ENCODE measurements around the gene SSBP4. TPM values are rescaled to one million over a fixed set of nuclear protein-coding genes. Genes with fewer than 3 reads are reported as not detected.

SSBP4 gene
- polyA plus RNA-seq, 1 of the 3 experiments (the other 2 are of a cell fraction): 24.9 TPM

- TF ChIP-seq POLR2AphosphoS5 (IDR thresholded peaks at IDR 0.05; ENCODE audit: low read depth, low read length) (peak; percentile 13; the same call in 1 of the 2 replicates), FOSL2 (IDR thresholded peaks at IDR 0.05; ENCODE audit: borderline replicate concordance, low read depth) (no peak)
- H3F3A ChIP-seq (replicated peaks; ENCODE audit: insufficient read depth): peaks cover 18% of the 10 kb centered on the region
- WGBS (ENCODE audit: low lambda C conversion rate): 86% methylated on average over 6 of the region's 6 CpGs
- no peaks in the 10 kb centered on the region for H3K27me3 ChIP-seq (ENCODE audit: insufficient read depth)
- CTCF ChIA-PET: interaction anchor here (1.4 to 8.6 kb wide), 10 partner anchors 10 to 111 kb away, joined by 6 to 160 read pairs (median 36); partner anchors contain the start of genes JUND and SSBP4
- H2AFZ ChIP-seq (ENCODE audit: low read depth): no peak overlapping the region
- no peaks in the 10 kb centered on the region; the same call in 1 of the 2 replicates for H4K20me1 ChIP-seq (ENCODE audit: insufficient read depth)
- H3K4me1 ChIP-seq (ENCODE audit: control insufficient read depth in 1 of 2, insufficient read depth in 2 of 2, low read depth in 1 of 2, low read length in 1 of 2): peaks cover 0 to 9% of the 10 kb centered on the region in 2 experiments; a peak in 1 of 4 replicates
- H3K9me2 ChIP-seq: no peaks in the 10 kb centered on the region
- H3K36me3 ChIP-seq (replicated peaks in 1 of 2; ENCODE audit: control insufficient read depth in 1 of 2, insufficient read depth in 2 of 2, low read length in 1 of 2): peaks cover 3 to 6% of the 10 kb centered on the region in 2 experiments
- peaks cover 9% of the 10 kb centered on the region for H3K79me2 ChIP-seq (ENCODE audit: insufficient read depth)
- H3K4me2 ChIP-seq: no peak overlapping the region
- no peak overlapping the region for H3K4me3 ChIP-seq (ENCODE audit: low read depth in 2 of 2, low read length in 1 of 2)
- H3K27ac ChIP-seq (ENCODE audit: low read depth in 2 of 2, low read length in 1 of 2): no peak overlapping the region
- H3K9ac ChIP-seq: no peak overlapping the region
- POLR2A ChIA-PET: no interaction called here
- no peaks in the 10 kb centered on the region for H3K9me3 ChIP-seq
- no peak for DNase-seq
These were observed 28.9 kb upstream of the SSBP4 start for GRCh38 chr19:18390065-18390907.

GRCh38 chr19:18391509-18392075, 27.6 kb upstream of the SSBP4 start:
- WGBS (ENCODE audit: low lambda C conversion rate): 81% methylated on average over 7 of the region's 9 CpGs
- no peak overlapping the region for H2AFZ ChIP-seq (ENCODE audit: low read depth)
- POLR2A ChIA-PET: interaction anchor here (0.6 kb wide), 1 partner anchor 311 kb away, joined by 3 read pairs; no protein-coding TSS in a partner anchor

More at GRCh38 chr19:18391509-18392075, 27.6 kb upstream of the SSBP4 start:
- Histone ChIP-seq H3K79me2 (ENCODE audit: insufficient read depth) (peaks cover 5% of the 10 kb centered on the region), H3K9me3 (no peaks in the 10 kb centered on the region), H3K9ac (no peak overlapping the region), H3K4me1 (ENCODE audit: control insufficient read depth in 1 of 2, insufficient read depth in 2 of 2, low read depth in 1 of 2, low read length in 1 of 2) (peaks cover 0 to 8% of the 10 kb centered on the region in 2 experiments; a peak in 1 of 4 replicates), H3K4me2 (no peak overlapping the region), H3K36me3 (replicated peaks in 1 of 2; ENCODE audit: control insufficient read depth in 1 of 2, insufficient read depth in 2 of 2, low read length in 1 of 2) (peaks cover 3 to 6% of the 10 kb centered on the region in 2 experiments), H3F3A (replicated peaks; ENCODE audit: insufficient read depth) (peaks cover 16% of the 10 kb centered on the region), H4K20me1 (ENCODE audit: insufficient read depth) (no peaks in the 10 kb centered on the region; the same call in 1 of the 2 replicates), H3K4me3 (ENCODE audit: low read depth in 2 of 2, low read length in 1 of 2) (no peak overlapping the region), H3K9me2 (no peaks in the 10 kb centered on the region), H3K27me3 (ENCODE audit: insufficient read depth) (no peaks in the 10 kb centered on the region), H3K27ac (ENCODE audit: low read depth in 2 of 2, low read length in 1 of 2) (no peak overlapping the region)
- CTCF ChIA-PET: interaction anchor here (1.4 to 8.6 kb wide), 4 partner anchors 11 to 112 kb away, joined by 5 to 160 read pairs (median 44); no protein-coding TSS in a partner anchor
- DNase-seq: no peak
- TF ChIP-seq, protein P1, sequence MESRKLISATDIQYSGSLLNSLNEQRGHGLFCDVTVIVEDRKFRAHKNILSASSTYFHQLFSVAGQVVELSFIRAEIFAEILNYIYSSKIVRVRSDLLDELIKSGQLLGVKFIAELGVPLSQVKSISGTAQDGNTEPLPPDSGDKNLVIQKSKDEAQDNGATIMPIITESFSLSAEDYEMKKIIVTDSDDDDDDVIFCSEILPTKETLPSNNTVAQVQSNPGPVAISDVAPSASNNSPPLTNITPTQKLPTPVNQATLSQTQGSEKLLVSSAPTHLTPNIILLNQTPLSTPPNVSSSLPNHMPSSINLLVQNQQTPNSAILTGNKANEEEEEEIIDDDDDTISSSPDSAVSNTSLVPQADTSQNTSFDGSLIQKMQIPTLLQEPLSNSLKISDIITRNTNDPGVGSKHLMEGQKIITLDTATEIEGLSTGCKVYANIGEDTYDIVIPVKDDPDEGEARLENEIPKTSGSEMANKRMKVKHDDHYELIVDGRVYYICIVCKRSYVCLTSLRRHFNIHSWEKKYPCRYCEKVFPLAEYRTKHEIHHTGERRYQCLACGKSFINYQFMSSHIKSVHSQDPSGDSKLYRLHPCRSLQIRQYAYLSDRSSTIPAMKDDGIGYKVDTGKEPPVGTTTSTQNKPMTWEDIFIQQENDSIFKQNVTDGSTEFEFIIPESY (IDR thresholded peaks at IDR 0.05; ENCODE audit: borderline replicate concordance, low read depth): no peak
- TF ChIP-seq POLR2AphosphoS5 (IDR thresholded peaks at IDR 0.05; ENCODE audit: low read depth, low read length) (no peak), MAX (IDR thresholded peaks at IDR 0.05; ENCODE audit: low read depth) (no peak), JUND (IDR thresholded peaks at IDR 0.05) (no peak), FOXM1 (IDR thresholded peaks at IDR 0.05; ENCODE audit: low read depth) (no peak), RXRA (IDR thresholded peaks at IDR 0.05; ENCODE audit: borderline replicate concordance, low read depth) (no peak), GABPA (IDR thresholded peaks at IDR 0.05; ENCODE audit: low read depth) (no peak), PBX3 (IDR thresholded peaks at IDR 0.05) (no peak)
